Prostate gland (tissue), 2 donors: ENCODE data around the gene CEP152. TPM values are rescaled to one million over a fixed set of nuclear protein-coding genes. Genes with fewer than 3 reads are reported as not detected.
"Not testable (repeated sequence)": the region's sequence is repeated elsewhere in the genome, so short reads cannot be mapped to it uniquely, and the experiment has no call there.

Experiments used
- DNase-seq: peaks from one replicate; pipeline ENCODE4 v3.0.0-alpha.2; 2019; ENCODE audit warnings: low spot score
- H3K27ac ChIP-seq, 2 donors: fragments of 200-600 bp; sonication (generic); 2 replicates each; pipeline ENCODE4 v1.5.1; 2017 to 2019
- H3K27me3 ChIP-seq: fragments of 200-600 bp; sonication (generic); replicated peaks from 2 replicates; pipeline ENCODE4 v1.5.1; 2019; ENCODE audit not compliant: insufficient read depth
- H3K36me3 ChIP-seq, 2 donors: fragments of 200-600 bp; sonication (generic); 1 replicate in 1 of 2; 2 replicates in 1 of 2; pipeline versions ENCODE4 v1.5.1 to v1.8.1; 2017 to 2019
- H3K4me1 ChIP-seq: fragments of 200-600 bp; sonication (generic); replicated peaks from 2 replicates; pipeline ENCODE4 v1.5.1; 2019
- H3K4me3 ChIP-seq, 2 donors: fragments of 200-600 bp; sonication (generic); 2 replicates each; pipeline ENCODE4 v1.5.1; 2017 to 2019
- H3K9me3 ChIP-seq: fragments of 200-600 bp; sonication (generic); 2 replicates; pipeline ENCODE4 v1.5.1; 2017
- CTCF ChIP-seq, 4 experiments: fragments of 200-600 bp in 2 of 4; fragments of 450-650 bp in 2 of 4; sonication (generic) in 2 of 4; IDR thresholded peaks; 1 replicate in 3 of 4; 2 replicates in 1 of 4; pipeline ENCODE4 v1.5.1; 2016 to 2019; ENCODE audit warnings: antibody characterized with exemption in 4 of 4, mild to moderate bottlenecking in 2 of 4, moderate library complexity in 2 of 4
- POLR2A ChIP-seq: fragments of 450-650 bp; IDR thresholded peaks from one replicate; pipeline ENCODE4 v1.6.1; 2016; ENCODE audit warnings: antibody characterized with exemption, mild to moderate bottlenecking
- POLR2AphosphoS5 ChIP-seq: sonication (generic); formaldehyde crosslinking; IDR thresholded peaks from one replicate; pipeline ENCODE4 v1.6.1; 2017; ENCODE audit warnings: antibody characterized with exemption
- WGBS: methylation state at CpG from one replicate; pipeline ENCODE4 v1.1.5; 2018; 5-methylcytosine and 5-hydroxymethylcytosine counted together
- intact Hi-C: fragments of 100-400 bp; cut with DNase I; formaldehyde crosslinking; loops from one replicate; pipeline ENCODE4 v1.14.2; 2022
- total RNA-seq, 2 donors: library from RNA; depleted of rRNA; stranded (reverse); fragments of >200 nt; gene quantifications; one replicate each; pipeline ENCODE4 v1.1.0, GENCODE V29; 2016

The CEP152 gene
- total RNA-seq, 2 donors from 2014 or later: 5.9 to 9.0 TPM

GRCh38 chr15:48796521-48796920, 14.3 kb downstream of the CEP152 start:
- Histone ChIP-seq H3K9me3 (no peaks in the 10 kb centered on the region), H3K27ac (no peak overlapping the region), H3K36me3 (no peaks in the 10 kb centered on the region), H3K4me1 (no peaks in the 10 kb centered on the region), H3K4me3 (no peak overlapping the region), H3K27me3 (no peaks in the 10 kb centered on the region)
- intact Hi-C loops: loop anchor here (5.0 kb wide), 1 partner anchor 144 kb away; no protein-coding TSS in a partner anchor
- no peak for DNase-seq
- 88% methylated on average over 3 of the region's 3 CpGs for WGBS
- TF ChIP-seq POLR2AphosphoS5: no peak

- Histone ChIP-seq H3K36me3 (no peaks in the 10 kb centered on the region), H3K9me3 (no peaks in the 10 kb centered on the region), H3K4me3 (no peak overlapping the region), H3K27ac (no peak overlapping the region), H3K27me3 (no peaks in the 10 kb centered on the region), H3K4me1 (no peaks in the 10 kb centered on the region)
- no peak for DNase-seq
- intact Hi-C loops: loop anchor here (5.0 kb wide), 1 partner anchor 144 kb away; no protein-coding TSS in a partner anchor
- WGBS: 93% methylated on average over 3 of the region's 3 CpGs
- TF ChIP-seq POLR2A (no peak), POLR2AphosphoS5 (no peak), CTCF (IDR thresholded peaks at IDR 0.05) (no peak)
Measured at GRCh38 chr15:48795901-48796300, 15.0 kb downstream of the CEP152 start.

- no peak for DNase-seq
- H3K27ac ChIP-seq: no peak overlapping the region
- no peaks in the 10 kb centered on the region for H3K36me3 ChIP-seq
- WGBS: 84% methylated on average over 2 of the region's 2 CpGs
- H3K4me1 ChIP-seq: no peaks in the 10 kb centered on the region
- H3K4me3 ChIP-seq: no peak overlapping the region
- TF ChIP-seq CTCF (IDR thresholded peaks at IDR 0.05): no peak
- no peak for TF ChIP-seq POLR2A
- TF ChIP-seq POLR2AphosphoS5: no peak
- no peaks in the 10 kb centered on the region for H3K9me3 ChIP-seq
- no peaks in the 10 kb centered on the region for H3K27me3 ChIP-seq
- intact Hi-C loops: loop anchor here (5.0 kb wide), 1 partner anchor 142 kb away; no protein-coding TSS in a partner anchor
Measured at GRCh38 chr15:48794697-48795134, 16.2 kb downstream of the CEP152 start.

- Histone ChIP-seq H3K4me1 (no peaks in the 10 kb centered on the region), H3K27me3 (no peaks in the 10 kb centered on the region), H3K9me3 (no peaks in the 10 kb centered on the region), H3K27ac (no peak overlapping the region), H3K36me3 (no peaks in the 10 kb centered on the region), H3K4me3 (no peak overlapping the region)
- intact Hi-C loops: no loop called here
- DNase-seq: no peak
- TF ChIP-seq POLR2A (no peak), CTCF (IDR thresholded peaks at IDR 0.05) (no peak), POLR2AphosphoS5 (no peak)
- 53% methylated on average over 3 of the region's 3 CpGs for WGBS
Measured at GRCh38 chr15:48792408-48792807, 18.5 kb downstream of the CEP152 start.

- H3K4me3 ChIP-seq, H3K36me3 ChIP-seq, DNase-seq, H3K9me3 ChIP-seq, H3K27me3 ChIP-seq, H3K27ac ChIP-seq, intact Hi-C loops, H3K4me1 ChIP-seq: not testable (repeated sequence)
- WGBS: 97% methylated on average over 12 of the region's 12 CpGs
Measured at GRCh38 chr15:48790466-48791115, 20.3 kb downstream of the CEP152 start.

GRCh38 chr15:48785712-48786111, 25.2 kb downstream of the CEP152 start:
- Histone ChIP-seq H3K4me3 (no peak overlapping the region), H3K27me3 (no peaks in the 10 kb centered on the region), H3K27ac (no peak overlapping the region), H3K9me3 (no peaks in the 10 kb centered on the region), H3K36me3 (no peaks in the 10 kb centered on the region), H3K4me1 (no peaks in the 10 kb centered on the region)
- intact Hi-C loops: no loop called here
- no peak for TF ChIP-seq POLR2A
- TF ChIP-seq POLR2AphosphoS5: no peak
- no peak for TF ChIP-seq CTCF (IDR thresholded peaks at IDR 0.05)
- no peak for DNase-seq
- 71% methylated on average over 2 of the region's 2 CpGs for WGBS
